GM19238 (cell line): ENCODE results near the gene MCEMP1.

Experiments used
- DNase-seq: peaks from one replicate; pipeline ENCODE4 v3.0.0; 2011; ENCODE audit warnings: low spot score; ENCODE audit not compliant: insufficient read length

The MCEMP1 gene

DNA sequence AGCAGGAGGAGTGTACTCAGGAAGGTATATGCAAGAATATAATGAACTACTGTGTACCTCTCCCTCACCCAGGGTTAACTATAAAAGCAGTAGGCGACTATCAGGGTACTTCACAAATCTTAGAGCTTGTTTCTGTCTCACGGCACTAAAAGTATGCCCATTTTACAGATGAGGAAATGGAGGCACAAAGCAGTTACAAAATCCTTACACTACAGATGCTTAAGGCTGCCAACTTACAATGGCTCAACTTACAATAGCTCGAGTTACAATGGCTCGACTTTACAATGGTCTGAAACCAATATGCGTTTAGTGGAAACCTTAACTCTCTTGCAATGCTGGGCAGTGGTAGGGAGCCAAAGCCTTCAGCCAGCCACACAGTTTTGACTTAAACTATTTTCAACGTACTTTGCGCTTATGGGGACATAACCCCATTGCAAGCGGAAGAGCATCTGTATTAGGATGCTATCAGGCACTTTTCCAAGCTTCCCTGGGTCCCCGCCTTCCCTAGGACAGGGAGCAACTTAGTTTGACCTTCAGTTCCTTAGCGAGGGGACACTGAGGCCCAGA, 20.9 kb downstream of the MCEMP1 start:
- no peak for DNase-seq

DNA sequence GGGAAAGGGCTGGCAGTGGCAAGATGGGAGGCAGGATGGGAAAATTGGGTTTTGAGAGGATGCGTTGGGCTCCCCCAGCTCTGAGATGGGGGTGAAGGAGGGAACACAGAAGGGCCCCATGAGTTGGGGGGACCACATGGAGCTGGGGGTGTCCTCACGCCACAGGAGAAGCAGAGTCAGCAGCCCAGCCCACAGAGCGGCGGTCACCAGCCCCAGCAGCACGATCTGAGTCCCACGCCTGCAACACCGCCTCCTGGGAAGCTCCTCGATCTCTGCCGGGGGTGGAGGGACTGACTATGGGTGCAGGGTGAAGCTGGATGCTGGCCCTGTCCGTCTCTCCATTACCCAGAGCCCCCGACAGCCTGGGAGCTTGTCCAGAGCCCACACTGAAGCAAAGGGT, 21.7 kb downstream of the MCEMP1 start:
- no peak for DNase-seq

DNA sequence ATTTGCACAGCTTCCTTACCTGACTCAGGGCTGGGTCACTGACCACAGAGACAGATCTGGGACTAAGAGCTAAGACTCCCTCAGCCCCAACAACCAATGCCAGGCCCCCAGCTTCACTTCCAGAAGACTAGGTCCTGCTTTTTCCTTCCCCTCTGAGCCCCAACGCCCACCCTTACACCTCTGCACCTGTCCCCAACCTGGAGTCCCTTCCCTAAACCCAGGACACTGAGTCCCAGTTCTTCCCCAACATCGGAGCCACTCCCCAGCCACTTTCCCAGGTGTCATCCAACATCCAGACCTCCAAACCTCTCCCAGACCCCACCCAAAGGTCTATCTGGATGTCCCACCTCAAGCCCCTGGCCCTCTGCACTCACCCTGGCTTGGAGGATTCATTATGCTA, 22.1 kb downstream of the MCEMP1 start:
- no peak for DNase-seq

DNA sequence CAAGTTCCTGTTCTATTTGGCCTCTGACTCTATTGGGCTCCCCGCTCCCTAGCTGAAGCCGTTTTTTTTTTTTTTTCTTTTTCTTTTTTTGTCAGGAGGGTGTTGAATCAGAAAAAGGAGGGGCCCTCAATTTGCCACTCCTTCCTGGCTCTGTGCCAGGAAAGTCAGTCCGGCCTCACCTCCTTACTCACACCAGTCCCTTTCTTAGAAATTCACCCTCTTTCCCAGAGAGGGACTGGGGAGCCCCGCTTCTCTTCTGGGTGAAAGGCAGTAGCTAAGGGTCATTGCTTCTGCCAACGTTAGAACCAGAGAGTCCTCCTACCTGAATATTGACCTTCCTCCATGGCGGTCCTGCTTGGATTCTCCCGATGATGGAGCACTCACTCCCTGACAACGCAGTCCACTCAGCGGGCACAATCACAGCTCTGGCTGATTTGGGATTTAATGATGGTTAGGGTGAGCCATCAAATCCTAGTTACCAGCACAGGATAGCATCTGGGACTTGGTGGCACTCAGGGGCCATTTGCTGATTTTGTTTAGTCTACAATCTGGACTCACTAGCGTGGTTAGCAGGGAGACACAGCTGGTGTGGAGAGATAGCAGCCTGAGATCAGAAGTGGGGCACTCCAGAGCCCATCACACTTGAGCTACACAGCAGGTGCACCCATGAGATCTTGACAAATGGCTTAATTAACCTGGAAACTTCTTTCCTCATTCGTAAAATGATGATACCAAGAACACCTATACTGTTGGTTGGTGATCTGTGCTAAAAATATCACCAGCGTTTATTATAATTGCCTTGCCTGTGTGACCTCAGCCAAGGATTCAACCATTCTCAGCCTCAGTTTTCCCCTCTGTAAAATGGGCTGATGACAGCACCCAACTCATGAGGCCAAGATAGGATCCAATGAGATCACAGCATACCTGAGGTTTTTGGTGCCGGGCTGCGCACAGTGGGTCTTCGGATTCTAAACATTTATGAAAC, 22.8 kb downstream of the MCEMP1 start:
- no peak for DNase-seq

DNA sequence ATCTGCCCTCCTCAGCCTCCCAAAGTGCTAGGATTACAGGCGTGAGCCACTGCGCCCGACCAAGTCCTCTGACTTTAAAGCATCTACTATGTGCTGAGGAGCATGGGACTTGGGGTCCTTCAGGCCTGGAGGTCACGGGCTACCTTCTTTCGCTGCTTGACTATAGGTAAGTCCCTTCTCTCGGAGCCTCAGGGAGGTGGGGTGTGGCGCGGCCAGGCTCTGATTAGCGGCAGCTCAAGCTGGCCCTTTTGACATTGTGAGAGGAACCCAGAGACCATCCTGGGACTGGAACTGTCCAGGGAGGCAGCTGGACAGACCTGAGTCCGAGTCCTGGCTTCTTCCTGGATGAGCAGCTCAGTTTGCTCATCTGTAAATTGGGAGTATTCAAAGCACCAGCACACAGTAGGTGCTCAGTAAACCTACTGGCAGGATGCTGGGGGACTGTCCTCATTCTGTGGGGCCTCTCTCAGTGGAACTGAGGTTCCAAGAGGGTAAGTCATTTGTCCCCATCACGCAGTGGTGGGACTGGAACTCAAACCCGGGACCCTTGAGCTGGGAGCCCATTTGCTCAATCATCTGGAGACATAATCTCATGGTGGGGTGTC, 24.3 kb downstream of the MCEMP1 start:
- no peak for DNase-seq

DNA sequence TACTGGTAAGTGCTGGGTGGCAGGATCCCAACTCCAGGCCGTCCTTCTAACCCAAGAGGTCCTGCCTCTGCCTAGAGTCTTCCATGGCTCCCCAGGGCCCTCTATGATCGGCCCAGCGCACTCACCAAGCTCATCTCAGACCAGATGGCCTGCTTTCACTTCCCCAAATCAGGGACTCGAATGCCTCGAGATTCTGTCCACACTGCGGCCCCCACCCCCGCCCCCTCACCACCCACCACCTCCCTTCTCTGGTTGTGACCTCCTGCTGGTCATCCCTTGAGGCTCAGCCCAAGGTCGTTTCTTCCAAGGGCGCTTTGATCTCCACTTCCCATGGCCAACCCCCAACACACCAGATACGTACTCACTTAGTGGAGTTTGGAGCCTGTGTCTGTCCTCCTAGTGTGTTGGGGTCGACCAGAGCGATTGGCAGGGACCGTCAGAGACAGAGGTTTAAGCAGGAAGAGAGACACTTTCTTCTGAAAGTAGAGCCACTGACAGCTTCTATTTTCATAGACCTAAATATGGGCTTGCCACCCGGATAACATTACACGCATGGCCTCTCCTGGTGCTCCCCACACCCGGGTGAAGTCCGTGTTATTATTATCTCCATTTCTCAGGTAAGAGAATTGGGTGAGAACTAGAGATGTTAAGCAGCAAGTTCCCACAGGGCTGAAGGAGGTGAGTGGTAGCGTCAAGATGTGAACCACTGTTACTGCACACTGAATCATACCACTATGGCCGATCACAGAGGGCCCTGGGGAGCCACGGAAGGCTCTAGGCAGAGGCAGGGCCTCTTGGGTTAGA, 25.0 kb downstream of the MCEMP1 start, which contains the start of gene FCER2:
TSS of gene FCER2 (minus strand) at position 478 of the 804 bp plus-strand sequence. CDS start 2,371 bp downstream, outside the sequence.
- DNase-seq = peak; percentile 58

DNA sequence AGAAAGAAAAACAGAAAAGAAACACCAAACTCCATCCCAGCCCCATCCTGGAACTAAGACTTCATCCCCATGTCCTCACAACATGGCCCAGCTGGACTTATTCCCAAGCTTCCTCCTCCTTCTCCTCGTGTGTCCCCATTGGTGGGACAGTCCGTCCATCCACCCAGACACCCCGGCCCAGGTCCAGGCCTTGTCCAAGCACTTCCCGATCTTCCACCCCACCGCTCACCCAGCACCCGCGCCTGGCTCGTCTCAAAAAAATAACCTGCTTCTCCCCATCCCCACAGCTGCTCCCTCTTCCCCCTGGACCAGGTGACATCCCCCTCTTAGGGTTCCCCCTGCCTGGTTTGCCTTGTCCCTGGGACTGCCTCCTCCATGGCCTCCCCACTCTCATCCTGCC, 26.4 kb downstream of the MCEMP1 start:
- DNase-seq = no peak

DNA sequence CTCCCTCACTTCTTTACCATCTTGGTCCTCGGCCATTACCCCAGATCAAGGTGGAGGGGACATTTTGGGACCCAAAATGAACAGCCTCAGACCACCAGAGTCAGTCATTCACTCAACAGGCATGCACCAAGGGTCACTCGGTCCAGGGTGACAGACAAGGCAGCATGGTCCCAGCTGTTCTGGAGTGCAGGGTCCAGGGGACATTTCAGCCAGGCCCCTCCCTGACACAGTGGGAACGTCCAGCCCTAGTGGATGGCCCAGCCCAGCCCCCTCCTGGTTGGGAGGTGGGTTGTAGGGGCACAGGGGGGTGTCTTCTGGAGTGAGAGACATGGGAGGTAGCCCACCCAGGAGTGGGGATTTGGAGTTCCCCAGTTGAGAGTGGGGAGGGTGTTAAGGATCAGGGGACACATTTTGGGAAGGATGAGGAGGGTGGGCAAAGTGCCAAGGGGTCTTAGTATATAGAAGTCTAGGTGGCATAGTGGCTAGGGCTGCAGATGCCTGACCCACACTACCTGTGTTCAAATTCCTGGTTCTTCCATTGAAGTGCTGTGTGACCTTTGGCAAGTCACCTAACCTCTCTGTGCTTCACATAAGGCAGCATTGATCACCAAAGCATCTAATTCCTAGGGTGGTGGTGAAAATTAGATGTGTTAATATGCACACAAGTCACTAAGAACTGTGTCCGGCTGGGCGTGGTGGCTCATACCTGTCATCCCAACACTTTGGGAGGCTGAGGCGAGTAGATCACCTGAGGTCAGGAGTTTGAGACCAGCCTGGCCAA, 27.6 kb downstream of the MCEMP1 start:
- no peak for DNase-seq

DNA sequence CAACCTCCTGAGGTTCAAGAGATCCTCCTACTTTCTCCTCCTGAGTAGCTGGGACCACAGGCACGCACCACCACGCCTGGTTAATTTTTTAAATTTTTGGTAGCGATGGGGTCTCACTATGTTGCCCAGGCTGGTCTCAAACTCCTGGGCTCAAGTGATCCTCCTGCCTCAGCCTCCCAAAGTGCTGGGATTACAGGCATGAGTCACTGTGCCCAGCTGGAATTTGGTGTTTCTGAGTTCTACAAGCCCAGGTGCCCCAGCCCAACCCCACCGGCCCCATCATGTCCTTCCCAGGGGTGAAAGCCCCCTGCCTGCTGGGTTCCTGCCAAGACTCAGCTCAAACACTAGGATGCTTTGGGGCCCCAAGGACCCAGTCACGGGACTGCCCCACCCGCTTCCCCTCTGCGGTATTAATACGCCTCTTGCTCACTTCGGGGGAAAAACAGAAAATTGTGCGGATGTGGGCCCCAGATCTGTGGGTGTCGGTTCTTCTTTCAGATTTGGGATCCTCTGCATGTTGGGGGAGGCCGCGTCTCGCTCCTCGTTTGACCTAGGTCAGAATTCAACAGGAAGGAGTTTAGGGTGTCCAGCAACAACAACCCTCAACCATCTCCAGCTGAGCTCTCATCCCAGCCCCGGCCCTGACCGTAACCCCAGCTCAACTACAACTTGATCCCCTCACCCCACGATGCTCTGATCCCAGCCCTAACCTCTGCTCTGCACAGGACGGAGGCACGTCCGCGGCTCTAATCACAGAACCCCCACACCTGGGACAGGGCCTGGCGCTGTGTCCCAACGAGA, 28.7 kb downstream of the MCEMP1 start:
- DNase-seq = peak; percentile 50

DNA sequence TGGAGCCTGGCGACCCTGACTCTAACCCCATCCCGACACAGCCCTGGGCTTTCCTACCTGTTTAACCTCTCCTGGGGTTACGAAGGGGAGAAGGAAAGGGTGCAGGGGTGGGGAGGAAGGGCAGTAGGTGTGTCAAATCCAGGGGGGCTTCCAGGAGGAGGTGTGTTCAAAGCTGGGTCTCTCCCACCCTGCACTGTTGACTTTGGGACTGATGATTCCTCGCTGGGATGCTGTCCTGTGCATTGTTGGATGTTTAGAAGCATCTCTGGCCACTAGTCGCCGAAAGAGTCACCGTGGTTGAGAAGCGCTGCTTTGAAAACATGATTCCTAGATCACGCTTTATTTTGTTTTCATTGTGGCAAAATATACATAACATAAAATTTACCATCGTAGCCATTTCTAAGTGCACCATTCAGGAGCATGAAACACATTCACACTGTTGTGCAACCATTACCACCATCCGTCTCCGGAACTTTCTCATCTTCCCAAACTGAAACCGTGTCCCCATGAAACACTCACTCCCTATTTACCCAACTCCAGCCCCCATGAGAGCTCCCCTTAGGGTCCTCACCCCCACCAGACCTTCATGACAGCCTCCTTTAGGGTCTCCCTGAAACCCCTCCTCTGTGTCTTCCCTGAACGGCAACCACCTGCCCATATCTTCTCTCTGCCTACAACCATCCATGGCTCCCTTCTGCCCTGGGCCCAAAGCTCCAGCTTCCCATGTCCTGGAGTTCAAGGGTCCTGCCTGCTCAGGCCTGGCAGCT, 29.5 kb downstream of the MCEMP1 start:
- no peak for DNase-seq

DNA sequence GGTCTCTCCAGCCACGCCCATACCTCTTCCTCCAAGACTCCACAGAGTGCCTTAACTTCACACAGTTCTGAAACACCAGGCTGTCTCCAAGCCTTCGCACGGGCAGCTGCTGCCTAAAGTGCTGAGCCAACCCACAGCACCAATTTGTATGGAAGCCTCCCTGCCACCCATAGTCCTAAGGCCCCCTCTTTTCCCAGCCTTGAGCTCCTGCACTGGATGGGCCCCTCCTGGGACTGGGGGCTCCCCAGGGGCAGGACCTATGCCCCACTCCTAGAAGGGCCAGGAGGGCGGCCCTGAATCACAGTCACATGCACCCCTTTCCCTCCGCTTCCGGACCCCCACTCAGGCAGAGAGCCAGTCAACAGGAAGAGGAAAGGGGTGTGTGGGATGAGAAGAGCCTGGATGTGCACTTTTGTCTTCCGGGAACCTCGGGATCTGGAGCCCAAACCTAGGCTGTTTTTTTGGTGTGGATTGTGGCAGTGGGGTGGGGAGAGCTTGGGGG, 30.1 kb downstream of the MCEMP1 start:
- no peak for DNase-seq

DNA sequence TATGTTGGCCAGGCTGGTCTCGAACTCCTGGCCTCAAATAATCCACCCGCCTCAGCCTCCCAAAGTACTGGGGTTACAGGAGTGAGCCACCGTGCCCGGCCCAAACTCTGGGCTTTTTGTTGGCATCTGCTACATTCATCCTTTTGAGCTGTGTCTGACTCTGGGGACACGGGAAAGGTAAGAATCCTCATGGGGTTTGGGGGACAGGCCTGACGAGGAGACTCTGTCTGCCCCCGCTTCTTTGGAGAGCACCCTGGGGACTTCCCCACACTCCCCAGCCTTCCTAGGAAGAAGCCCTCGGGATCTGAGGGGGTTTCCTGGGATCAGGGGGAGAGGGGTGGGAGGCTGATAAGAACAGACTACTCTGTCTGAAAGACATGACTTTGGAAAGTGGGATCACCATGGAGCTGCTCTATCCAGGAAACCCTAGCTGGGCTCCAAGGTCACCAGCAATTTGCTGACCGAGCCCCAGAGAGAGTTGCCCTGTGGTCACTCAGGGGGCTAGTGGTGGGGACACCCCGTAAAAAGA, 33.1 kb downstream of the MCEMP1 start:
- DNase-seq = no peak

DNA sequence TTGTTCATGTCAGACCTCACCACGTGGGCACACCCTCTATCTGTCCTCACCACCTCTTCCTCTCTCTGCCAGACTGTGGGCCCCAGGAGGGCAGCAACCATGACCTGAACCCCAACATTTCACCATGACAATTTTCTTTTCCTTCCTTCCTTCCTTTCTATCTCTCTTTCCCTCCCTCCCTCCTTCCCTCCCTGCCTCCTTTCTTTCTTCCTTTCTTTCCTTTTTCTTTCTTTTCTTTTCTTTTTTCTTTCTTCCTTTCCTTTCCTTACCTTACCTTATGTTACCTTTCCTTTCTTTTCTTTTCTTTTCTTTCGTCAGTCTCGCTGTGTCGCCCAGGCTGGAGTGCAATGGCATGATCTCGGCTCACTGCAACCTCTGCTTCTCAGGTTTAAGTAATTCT, 33.7 kb downstream of the MCEMP1 start:
- DNase-seq = no peak

DNA sequence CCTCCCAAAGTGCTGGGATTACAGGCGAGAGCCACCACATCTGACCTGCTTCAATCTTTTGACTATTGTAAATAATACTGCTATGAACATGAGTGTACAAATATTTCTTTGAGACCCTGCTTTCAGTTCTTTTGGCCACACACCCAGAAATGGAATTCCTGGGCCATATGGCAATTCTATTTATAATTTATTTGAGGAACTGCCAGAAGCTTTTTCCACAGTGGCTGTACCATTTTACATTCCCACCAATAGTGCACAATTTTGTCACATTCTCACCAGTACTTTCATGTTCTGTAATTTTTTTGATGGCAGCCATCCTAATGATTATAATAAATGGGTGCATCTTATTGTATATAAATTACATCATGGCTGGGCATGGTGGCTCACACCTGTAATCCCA, 38.8 kb downstream of the MCEMP1 start:
- DNase-seq = no peak

DNA sequence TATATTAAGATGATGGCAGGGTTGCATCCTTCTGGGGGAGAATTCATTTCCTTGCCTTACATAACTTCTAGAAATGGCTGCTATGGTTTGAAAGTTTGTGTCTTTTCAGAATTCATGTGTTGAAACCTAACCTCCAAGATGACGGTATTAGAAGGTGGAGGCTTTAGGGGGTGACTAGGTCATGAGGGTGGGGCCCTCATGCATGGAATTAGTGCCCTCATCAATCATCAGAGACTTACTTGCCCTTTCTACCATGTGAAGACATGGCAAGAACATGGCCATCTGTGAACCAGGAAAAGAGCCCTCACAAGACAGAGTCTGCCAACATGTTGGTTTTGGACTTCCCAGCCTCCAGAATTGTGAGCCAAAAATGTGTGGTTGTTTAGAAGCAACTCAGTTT, 39.9 kb downstream of the MCEMP1 start:
- no peak for DNase-seq

DNA sequence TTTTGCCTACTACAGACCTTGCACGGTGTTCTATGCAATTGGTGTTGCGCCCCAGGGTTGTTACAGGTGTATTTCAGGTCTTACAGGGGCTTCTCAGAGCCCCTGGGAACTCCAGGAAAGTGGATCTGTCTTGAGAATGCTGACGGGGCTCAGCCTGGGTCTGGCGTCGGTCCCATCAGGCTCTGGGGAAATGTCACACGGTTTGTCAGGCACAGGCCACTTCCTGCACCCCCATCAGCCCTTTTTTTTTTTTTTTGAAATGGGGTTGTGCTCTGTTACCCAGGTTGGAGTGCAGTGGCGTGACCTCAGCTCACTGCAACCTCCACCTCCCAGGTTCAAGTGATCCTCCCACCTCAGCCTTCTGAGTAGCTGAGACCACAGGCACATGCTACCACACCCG, 41.8 kb downstream of the MCEMP1 start:
- no peak for DNase-seq

DNA sequence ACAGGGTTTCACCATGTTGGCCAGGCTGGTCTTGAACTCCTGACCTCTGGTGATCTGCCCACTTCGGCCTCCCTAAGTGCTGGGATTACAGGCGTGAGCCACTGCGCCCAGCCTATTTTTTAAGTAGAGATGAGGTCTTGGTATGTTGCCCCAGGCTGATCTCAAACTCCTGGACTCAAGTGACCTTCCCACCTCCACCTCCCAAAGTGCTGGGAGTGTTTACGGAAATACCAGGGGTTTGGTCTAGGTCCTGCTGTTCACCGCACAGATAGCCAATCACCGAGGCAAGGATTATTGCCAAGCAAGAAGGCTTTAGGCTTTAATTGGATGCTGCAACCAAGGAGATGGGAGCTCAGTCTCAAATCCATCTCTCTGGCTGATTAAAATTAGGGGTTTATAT, 43.5 kb downstream of the MCEMP1 start:
- DNase-seq = no peak

DNA sequence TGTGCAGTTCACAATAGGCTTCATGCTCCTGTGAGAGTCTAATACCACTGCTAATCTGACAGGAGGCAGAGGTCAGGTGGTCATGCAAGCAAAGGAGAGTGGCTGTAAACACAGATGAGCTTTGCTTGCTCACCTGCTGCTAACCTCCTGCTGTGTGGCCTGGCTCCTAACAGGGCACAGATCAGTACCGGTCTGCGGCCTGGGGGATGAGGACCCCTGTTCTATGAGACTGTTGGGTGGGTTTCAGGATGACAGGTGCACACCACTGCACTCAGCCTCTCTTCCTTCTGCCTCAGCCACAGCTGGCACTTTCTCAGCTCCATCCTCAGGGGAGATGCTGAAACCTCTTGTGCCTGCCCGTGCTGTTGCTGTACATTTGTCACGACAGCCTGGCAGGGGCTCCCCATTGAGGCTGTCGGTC, 45.4 kb downstream of the MCEMP1 start:
- DNase-seq = no peak

DNA sequence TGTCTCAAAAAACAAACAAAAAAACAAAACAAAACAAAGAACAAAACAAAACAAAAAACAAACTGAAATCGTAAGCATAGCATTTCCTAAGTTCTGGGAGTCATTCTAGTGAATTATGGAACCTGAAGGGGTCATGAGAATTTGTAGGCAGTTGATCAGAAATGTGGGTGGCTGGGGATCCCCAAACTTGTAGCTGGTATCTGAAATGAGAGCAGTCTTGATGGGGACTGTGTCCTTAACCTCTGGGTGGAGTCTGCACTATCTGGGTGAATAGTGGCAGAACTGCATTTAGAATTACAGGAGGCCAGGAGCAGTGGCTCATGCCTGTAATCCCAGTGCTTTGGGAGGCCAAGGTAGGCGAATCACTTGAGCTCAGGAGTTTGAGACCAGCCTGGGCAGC, 48.9 kb downstream of the MCEMP1 start:
- DNase-seq = no peak
